Glomerular visceral epithelial cell (primary cell): ENCODE data around the gene HSD17B1.
"Not testable (repeated sequence)": the region's sequence is repeated elsewhere in the genome, so short reads cannot be mapped to it uniquely, and the experiment has no call there.

ENCODE experiments used
- DNase-seq: peaks from one replicate; pipeline ENCODE4 v3.0.0-alpha.2; 2016; ENCODE audit errors: extremely low spot score

Gene HSD17B1

GRCh38 chr17:42552736-42553135 lies at the start of gene HSD17B1:
Gene HSD17B1 (plus strand): TSS chr17:42552923. CDS start chr17:42552934, 11 bp downstream.
- DNase-seq, result not testable (repeated sequence)

- DNase-seq, result no peak
These were observed 49.8 kb upstream of the HSD17B1 start for GRCh38 chr17:42502926-42503325.

GRCh38 chr17:42507671-42508070 lies 45.1 kb upstream of the HSD17B1 start:
- DNase-seq, result no peak

DNA sequence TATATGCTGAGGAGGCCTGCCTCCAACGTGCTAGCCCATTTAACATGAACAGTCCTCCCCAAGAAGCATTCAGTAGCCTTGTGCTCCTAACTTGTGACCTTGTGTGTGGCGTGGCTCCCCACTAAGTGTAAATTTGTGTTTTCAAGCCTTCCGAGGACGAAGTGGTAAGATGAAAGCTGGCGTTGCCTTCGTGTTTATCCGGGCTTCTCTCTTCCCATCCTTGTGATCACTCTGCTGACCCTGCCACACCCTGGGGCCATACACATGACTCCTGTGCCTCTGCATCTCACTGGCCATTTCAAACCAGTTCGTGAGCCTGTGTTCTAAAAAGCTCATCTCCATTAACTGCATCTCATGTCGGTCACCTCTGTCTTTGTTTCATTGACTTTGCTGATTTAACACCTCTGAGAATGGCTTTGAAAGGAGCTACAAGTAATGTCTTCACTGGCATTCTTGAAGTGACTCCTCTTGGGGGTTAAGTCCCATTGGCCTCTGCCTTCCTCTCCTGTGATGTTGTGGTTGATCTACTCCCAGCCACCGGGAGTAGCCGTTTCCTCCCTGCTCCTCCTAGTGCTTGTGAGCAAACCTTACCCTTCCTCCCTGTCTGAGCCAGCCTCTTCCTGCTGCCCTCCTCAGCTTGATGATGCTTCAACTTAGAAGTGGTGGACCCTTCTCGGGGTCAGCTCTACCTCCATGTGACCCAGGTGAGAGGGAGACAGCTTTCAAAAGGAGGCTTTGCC lies 44.1 kb upstream of the HSD17B1 start:
- DNase-seq, result no peak

DNA sequence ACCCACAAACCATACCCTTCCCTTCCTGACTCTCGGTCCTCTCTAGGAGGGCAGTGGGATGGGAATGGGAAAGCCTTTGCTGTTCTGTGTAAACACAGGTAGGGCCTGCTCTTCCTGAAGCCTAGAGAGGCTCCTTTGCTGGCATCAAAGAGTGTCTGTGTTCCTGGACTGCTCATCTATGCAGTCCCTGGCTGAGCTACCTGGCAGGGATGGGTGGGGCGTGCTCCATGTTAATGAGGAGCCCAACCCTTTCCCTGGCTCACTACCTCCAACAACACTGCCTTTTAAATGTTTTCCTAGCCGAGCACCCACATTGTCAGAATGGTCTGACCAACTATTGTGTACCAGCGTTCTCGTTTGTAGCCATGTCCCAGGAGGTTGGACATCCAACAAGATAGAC lies 43.3 kb upstream of the HSD17B1 start:
- DNase-seq, result no peak

DNA sequence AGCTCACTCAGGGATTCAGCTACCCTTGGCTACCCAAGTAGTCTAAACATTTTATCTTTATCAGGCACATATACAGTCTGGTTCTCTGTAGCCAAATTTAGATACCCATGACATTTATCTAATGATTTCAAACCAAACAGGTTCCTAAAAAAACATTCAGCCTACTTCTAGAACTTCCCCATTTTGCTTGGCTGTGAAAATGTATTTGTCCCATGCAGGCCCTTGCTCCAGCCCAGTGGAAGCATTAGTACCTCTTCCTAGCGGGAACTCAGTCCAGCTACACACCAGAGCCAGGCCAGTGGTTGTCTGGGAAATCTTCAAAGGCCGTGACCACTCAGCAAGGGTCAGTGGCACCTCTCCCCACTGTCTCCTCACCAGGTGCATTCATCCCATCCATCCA lies 42.9 kb upstream of the HSD17B1 start:
- DNase-seq, result no peak

DNA sequence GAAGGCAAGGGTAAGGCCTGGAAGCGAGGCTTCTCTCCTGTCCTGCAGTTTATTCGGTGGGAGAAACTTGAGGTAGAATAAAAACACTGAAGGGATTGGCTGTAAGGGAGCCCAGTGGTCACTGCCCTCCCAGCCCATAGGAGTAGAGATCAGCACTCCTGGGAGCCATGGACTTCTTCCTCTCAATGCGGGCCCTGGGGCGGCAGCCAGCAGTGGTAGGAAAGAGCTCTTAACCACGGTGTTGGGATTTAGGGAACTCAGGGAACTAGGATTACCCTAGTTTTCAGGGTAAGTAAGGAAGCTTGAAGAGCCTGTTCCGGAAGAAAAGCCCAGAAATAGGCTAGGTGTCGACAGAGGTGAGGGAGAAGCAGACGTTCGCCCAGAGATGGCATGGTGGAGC lies 40.5 kb upstream of the HSD17B1 start:
- no peak for DNase-seq

DNA sequence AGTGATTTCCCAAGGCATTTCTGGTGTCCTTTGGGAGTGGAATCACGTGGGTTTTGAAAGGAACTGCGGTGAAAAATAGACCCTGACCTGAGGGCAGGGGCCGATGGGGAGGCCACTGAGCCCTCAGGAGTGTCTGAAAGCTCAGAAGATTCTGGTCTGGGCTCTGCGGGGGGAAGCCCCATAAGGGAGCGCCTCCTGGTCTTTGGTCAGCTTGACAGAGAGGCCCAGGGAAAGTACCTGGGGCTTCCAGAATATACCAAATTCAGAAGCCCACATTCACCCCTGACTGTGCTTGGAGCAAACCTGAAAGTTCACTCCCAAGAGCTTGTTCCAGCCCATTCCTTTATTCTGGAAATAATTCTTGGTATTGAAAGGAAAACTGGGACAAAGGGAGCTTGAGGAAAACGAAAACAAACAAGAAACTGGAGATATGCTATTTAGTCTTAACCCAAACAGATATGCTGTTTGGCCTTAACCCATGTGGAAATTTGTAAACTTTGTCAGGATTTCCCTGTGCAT lies 39.9 kb upstream of the HSD17B1 start:
- no peak for DNase-seq

- no peak for DNase-seq
These were observed 39.0 kb upstream of the HSD17B1 start for GRCh38 chr17:42513686-42514085.

- no peak for DNase-seq
These were observed 38.4 kb upstream of the HSD17B1 start for GRCh38 chr17:42514279-42514678.

- no peak for DNase-seq
These were observed 37.9 kb upstream of the HSD17B1 start for GRCh38 chr17:42514867-42515266.

GRCh38 chr17:42517516-42517915 lies 35.2 kb upstream of the HSD17B1 start:
- peak; percentile 91 for DNase-seq

- DNase-seq, result peak; percentile 93
These were observed 34.5 kb upstream of the HSD17B1 start for GRCh38 chr17:42518046-42518754.

- DNase-seq, result peak; percentile 65
These were observed 33.8 kb upstream of the HSD17B1 start for GRCh38 chr17:42518755-42519545.

- DNase-seq, result peak; percentile 98
These were observed 32.9 kb upstream of the HSD17B1 start for GRCh38 chr17:42519546-42520491.

DNA sequence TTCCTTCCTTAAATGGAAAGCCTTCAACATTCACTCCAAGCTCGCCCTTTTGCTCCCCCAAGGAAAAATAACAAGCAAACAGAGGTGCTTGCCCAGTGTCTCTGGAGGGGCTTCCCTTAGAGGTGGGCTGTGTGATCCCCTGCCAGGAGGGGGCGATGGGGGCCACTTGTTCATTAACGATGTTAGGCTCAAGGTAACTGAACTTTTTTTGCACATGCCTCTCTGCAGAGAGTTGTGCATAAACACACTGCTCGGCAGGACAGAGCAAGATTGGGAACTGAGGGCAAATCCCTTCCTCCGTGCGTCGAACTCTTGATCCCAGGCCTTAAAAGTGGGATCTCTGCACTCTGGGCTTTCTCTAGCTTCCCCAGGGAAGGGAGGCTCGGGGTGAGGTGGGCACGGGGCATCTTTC lies 32.2 kb upstream of the HSD17B1 start:
- DNase-seq, result no peak

DNA sequence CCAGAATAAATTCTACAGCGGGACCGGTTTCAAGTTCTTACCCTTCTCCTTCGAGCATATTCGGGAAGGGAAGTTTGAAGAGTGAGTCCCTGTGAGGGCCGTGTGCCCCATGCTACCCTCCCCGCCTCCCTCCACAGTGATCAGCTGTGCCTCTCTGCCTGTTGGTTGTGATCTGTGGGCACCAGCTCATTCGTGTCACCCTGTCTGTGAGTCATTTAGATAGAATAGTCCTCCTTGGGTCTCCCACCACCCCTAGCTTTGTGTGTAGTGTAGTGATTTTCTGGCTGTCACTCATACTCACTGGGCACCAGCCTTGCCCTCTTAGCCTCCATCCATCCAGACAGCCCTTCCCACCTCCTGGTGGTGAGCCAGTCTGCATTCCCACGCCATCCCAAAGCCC lies 31.7 kb upstream of the HSD17B1 start:
- DNase-seq, result peak; percentile 35

GRCh38 chr17:42521666-42522262 lies 31.0 kb upstream of the HSD17B1 start:
- DNase-seq, result no peak

GRCh38 chr17:42522263-42522790 lies 30.4 kb upstream of the HSD17B1 start:
- no peak for DNase-seq

- DNase-seq, result no peak
These were observed 29.9 kb upstream of the HSD17B1 start for GRCh38 chr17:42522798-42523278.
